Activated naive CD8-positive, alpha-beta T cell (primary cell): ENCODE results near the gene GOLGA2.

Source experiments
- H3K27ac Mint-ChIP-seq: one replicate; pipeline ENCODE4 v1.8.0; 2021; ENCODE audit warnings: mixed read lengths
- H3K27me3 Mint-ChIP-seq: one replicate; pipeline ENCODE4 v1.8.0; 2021; ENCODE audit warnings: mixed read lengths
- H3K36me3 Mint-ChIP-seq: one replicate; pipeline ENCODE4 v1.8.0; 2021; ENCODE audit warnings: mixed read lengths
- H3K4me1 Mint-ChIP-seq: one replicate; pipeline ENCODE4 v1.8.0; 2021; ENCODE audit warnings: low read depth, mixed read lengths
- H3K4me3 Mint-ChIP-seq: one replicate; pipeline ENCODE4 v1.8.0; 2021; ENCODE audit warnings: mild to moderate bottlenecking, mixed read lengths
- H3K9me3 Mint-ChIP-seq: one replicate; pipeline ENCODE4 v1.8.0; 2021; ENCODE audit warnings: low read depth, mixed read lengths

The GOLGA2 gene

GRCh38 chr9:128304136-128304970 lies 28.5 kb upstream of the GOLGA2 start:
- Mint-ChIP-seq H3K9me3 (no peaks in the 10 kb centered on the region), H3K4me1 (no peaks in the 10 kb centered on the region), H3K27me3 (no peaks in the 10 kb centered on the region), H3K4me3 (no peak overlapping the region), H3K27ac (no peak overlapping the region), H3K36me3 (peaks cover 2% of the 10 kb centered on the region)

DNA sequence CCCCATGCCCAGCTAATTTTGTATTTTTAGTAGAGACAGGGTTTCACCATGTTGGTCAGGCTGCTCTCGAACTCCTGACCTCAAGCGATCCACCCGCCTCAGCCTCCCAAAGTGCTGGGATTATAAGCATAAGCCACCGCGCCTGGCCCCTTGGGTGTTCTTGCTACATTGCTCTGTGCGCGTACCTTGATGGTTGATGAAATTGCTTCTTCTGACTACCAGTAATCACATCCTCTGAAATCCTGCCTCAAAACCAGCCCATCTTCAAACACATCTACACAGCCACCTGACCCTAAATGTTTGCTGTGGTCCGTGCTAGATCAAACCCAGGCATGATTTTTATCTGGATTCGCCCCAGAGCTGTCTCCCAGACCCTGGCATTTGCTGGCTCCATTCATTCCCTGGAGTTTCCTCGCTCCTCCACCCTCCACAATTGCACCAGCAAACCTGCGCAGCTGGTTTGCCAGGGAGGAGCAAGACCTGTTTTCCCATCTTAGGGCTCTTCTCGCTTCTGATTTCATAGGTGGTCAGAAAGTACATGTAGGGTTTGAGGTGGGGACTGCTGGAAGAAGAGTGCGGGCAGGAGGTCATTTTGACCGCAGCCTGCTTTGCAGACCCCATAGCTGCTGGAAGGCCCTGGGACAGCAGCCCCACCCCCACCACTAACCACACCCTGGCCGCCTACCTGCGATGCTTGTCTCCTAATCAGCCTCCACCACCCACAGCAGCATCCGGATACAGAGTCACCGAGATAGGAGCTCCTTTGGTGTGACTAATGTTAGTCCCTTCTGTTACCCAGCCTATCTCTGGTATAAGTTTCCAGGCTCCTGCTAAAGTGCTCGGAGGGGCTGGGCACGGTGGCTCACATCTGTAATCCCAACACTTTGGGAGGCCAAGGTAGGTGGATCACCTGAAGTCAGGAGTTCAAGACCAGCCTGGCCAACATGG lies 23.0 kb upstream of the GOLGA2 start:
- H3K4me1 Mint-ChIP-seq = no peaks in the 10 kb centered on the region
- no peaks in the 10 kb centered on the region for H3K9me3 Mint-ChIP-seq
- H3K27ac Mint-ChIP-seq = no peak overlapping the region
- H3K27me3 Mint-ChIP-seq = no peaks in the 10 kb centered on the region
- no peak overlapping the region for H3K4me3 Mint-ChIP-seq
- peaks cover 2% of the 10 kb centered on the region for H3K36me3 Mint-ChIP-seq

DNA sequence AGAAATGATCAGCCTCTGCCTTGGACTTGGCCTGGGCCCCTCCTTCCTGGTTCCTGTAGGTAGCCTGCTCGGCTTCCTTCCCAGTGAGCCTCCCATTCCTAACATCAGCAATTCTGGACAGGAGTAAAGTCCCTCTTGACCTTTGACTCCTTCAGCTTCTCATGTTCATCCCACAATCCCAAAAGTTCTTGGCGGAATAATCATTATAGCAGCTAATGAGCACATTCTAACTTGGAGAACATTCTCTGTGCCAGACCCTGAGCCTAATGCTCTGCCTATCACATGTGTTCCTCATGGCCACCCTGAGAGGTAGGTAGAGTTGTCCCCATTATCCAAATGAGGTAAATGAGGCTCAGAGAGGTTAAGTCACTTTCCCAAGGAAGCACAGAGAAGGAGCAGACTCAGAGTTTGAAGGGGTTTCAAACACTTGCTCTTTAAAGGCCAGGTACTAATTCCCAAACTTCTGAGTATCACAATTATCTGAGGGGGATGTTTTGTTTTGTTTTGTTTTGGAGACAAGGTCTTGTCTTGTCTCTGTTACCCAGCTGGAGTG lies 21.5 kb upstream of the GOLGA2 start:
- no peak overlapping the region for H3K4me3 Mint-ChIP-seq
- H3K36me3 Mint-ChIP-seq = peaks cover 4% of the 10 kb centered on the region
- H3K27ac Mint-ChIP-seq = no peak overlapping the region
- H3K9me3 Mint-ChIP-seq = no peaks in the 10 kb centered on the region
- H3K4me1 Mint-ChIP-seq = no peaks in the 10 kb centered on the region
- H3K27me3 Mint-ChIP-seq = no peaks in the 10 kb centered on the region

- Mint-ChIP-seq H3K27ac (no peak overlapping the region), H3K36me3 (peaks cover 4% of the 10 kb centered on the region), H3K4me1 (no peaks in the 10 kb centered on the region), H3K4me3 (no peak overlapping the region), H3K27me3 (no peaks in the 10 kb centered on the region), H3K9me3 (no peaks in the 10 kb centered on the region)
Measured at GRCh38 chr9:128296340-128297220, 20.8 kb upstream of the GOLGA2 start.

- H3K36me3 Mint-ChIP-seq = peaks cover 4% of the 10 kb centered on the region
- no peaks in the 10 kb centered on the region for H3K4me1 Mint-ChIP-seq
- no peaks in the 10 kb centered on the region for H3K9me3 Mint-ChIP-seq
- H3K4me3 Mint-ChIP-seq = no peak overlapping the region
- H3K27ac Mint-ChIP-seq = no peak overlapping the region
- H3K27me3 Mint-ChIP-seq = no peaks in the 10 kb centered on the region
Measured at GRCh38 chr9:128294142-128294541, 18.3 kb upstream of the GOLGA2 start.

- H3K27ac Mint-ChIP-seq = no peak overlapping the region
- peaks cover 4% of the 10 kb centered on the region for H3K36me3 Mint-ChIP-seq
- H3K27me3 Mint-ChIP-seq = no peaks in the 10 kb centered on the region
- no peaks in the 10 kb centered on the region for H3K9me3 Mint-ChIP-seq
- H3K4me3 Mint-ChIP-seq = no peak overlapping the region
- H3K4me1 Mint-ChIP-seq = no peaks in the 10 kb centered on the region
Measured at GRCh38 chr9:128293091-128293490, 17.3 kb upstream of the GOLGA2 start.

DNA sequence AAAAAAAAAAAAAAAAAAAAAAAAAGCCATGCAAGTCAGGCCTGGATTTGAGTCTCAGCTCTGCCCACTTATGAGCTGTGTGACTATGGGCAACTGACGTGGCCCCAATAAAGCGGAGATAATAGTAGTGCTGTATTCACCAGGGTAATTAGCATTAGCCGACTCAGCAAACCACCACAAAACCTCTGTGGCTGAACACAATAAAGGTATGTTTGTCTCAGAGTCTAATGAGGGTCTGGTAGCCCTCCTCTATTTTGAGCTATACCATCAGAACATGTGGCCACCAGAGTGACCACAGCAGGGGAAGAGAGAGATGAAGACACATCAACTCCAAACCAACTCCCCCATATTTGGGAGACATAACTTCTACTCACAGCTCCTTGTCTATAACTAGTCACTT lies 16.2 kb upstream of the GOLGA2 start:
- H3K4me1 Mint-ChIP-seq = no peaks in the 10 kb centered on the region
- peaks cover 8% of the 10 kb centered on the region for H3K36me3 Mint-ChIP-seq
- no peak overlapping the region for H3K4me3 Mint-ChIP-seq
- no peak overlapping the region for H3K27ac Mint-ChIP-seq
- H3K9me3 Mint-ChIP-seq = no peaks in the 10 kb centered on the region
- no peaks in the 10 kb centered on the region for H3K27me3 Mint-ChIP-seq

DNA sequence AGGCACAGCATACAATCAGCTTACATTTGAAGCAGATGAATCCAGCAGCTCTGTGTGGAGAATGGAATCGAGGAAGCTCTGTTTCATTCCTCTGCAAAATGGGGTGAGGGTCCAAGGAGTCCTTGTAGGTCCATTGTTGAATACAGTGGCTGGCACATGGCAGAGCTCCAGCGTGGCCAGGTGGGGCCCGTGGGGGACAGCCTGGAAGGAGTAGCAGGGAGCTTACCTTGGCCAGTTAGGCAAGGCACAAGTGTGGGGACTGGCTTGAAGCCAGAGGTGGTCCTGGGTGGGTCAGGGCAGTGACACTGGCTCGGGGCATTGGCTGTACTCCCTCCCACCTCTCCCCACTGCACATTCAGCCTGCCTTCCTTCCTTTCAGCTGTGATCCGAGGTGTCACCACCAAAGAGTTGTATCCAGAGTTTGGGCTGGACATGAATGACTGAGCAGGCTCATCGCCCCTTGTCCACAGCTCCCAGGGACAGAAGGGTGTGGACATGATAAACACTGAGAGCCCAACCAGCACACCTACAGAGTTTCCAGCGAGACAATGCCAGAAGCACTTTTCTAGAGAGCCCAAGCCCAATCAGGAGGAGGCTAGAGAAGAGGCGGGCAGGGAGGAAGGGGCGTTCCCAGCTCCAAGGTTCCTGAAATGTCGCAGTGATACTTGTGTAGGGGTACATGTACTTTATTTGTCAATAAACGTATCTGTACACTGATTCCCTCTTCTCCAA lies 12.6 kb upstream of the GOLGA2 start:
- peaks cover 6% of the 10 kb centered on the region for H3K36me3 Mint-ChIP-seq
- no peaks in the 10 kb centered on the region for H3K27me3 Mint-ChIP-seq
- no peaks in the 10 kb centered on the region for H3K9me3 Mint-ChIP-seq
- H3K27ac Mint-ChIP-seq = no peak overlapping the region
- no peak overlapping the region for H3K4me3 Mint-ChIP-seq
- no peaks in the 10 kb centered on the region for H3K4me1 Mint-ChIP-seq

DNA sequence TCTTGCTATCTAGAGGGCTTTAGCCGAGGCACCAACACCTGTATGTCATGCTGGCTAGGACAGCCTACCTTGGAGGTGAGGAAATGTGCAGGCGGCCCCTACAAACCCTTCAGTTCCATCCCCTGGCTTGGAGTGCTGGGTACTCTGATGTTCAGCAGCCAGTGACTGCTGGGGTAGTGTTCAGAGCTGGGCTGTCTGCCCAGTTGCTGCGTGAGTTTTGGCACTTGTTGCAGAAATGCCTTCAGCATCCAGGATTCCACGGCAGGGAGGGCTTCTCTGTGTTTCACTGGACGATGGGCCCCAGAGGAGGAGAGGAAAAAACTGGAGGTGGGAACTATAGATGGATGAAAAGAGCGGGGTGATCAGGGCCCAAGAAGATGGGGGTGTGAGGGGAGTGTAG lies 10.6 kb upstream of the GOLGA2 start:
- Mint-ChIP-seq H3K36me3 (peaks cover 5% of the 10 kb centered on the region), H3K4me3 (no peak overlapping the region), H3K27me3 (no peaks in the 10 kb centered on the region), H3K27ac (no peak overlapping the region), H3K4me1 (no peaks in the 10 kb centered on the region), H3K9me3 (no peaks in the 10 kb centered on the region)

- Mint-ChIP-seq H3K36me3 (peaks cover 7% of the 10 kb centered on the region), H3K27ac (no peak overlapping the region), H3K4me1 (peaks cover under 1% of the 10 kb centered on the region), H3K4me3 (no peak overlapping the region), H3K9me3 (no peaks in the 10 kb centered on the region), H3K27me3 (no peaks in the 10 kb centered on the region)
Measured at GRCh38 chr9:128285033-128285784, 9.4 kb upstream of the GOLGA2 start.

GRCh38 chr9:128282500-128282899 lies 6.7 kb upstream of the GOLGA2 start:
- no peak overlapping the region for H3K4me3 Mint-ChIP-seq
- no peak overlapping the region for H3K27ac Mint-ChIP-seq
- H3K9me3 Mint-ChIP-seq = no peaks in the 10 kb centered on the region
- no peaks in the 10 kb centered on the region for H3K27me3 Mint-ChIP-seq
- peaks cover 3% of the 10 kb centered on the region for H3K36me3 Mint-ChIP-seq
- peaks cover 12% of the 10 kb centered on the region for H3K4me1 Mint-ChIP-seq

- Mint-ChIP-seq H3K36me3 (peaks cover 3% of the 10 kb centered on the region), H3K9me3 (no peaks in the 10 kb centered on the region), H3K4me1 (peaks cover 26% of the 10 kb centered on the region), H3K27ac (no peak overlapping the region), H3K27me3 (no peaks in the 10 kb centered on the region), H3K4me3 (no peak overlapping the region)
Measured at GRCh38 chr9:128280084-128280622, 4.3 kb upstream of the GOLGA2 start.
